Neutrophil (primary cell): ENCODE results near the gene TMEM151A.

Experiments
- H3K27ac ChIP-seq: fragments of 200-600 bp; sonication (generic); 2 replicates; pipeline ENCODE4 v1.5.1; 2016; ENCODE audit warnings: mild to moderate bottlenecking, moderate library complexity
- H3K27me3 ChIP-seq: fragments of 200-600 bp; sonication (generic); 2 replicates; pipeline ENCODE4 v1.6.0; 2016; ENCODE audit warnings: mild to moderate bottlenecking
- H3K36me3 ChIP-seq: fragments of 200-600 bp; sonication (generic); 2 replicates; pipeline ENCODE4 v1.5.1; 2017
- H3K4me1 ChIP-seq, 2 experiments: fragments of 200-600 bp in 1 of 2; sonication (generic) in 1 of 2; 1 replicate in 1 of 2; 2 replicates in 1 of 2; pipeline versions ENCODE4 v1.5.1 to v1.6.1; 2013 to 2016; ENCODE audit warnings: low read depth in 1 of 2, low read length in 1 of 2, mild to moderate bottlenecking in 1 of 2, moderate library complexity in 1 of 2; ENCODE audit not compliant: control insufficient read depth in 1 of 2, insufficient read depth in 1 of 2
- H3K4me3 ChIP-seq, 2 experiments: fragments of 200-600 bp in 1 of 2; sonication (generic) in 1 of 2; 1 replicate in 1 of 2; 2 replicates in 1 of 2; pipeline ENCODE4 v1.5.1; 2013 to 2016; ENCODE audit warnings: low read depth in 1 of 2, low read length in 1 of 2, mild to moderate bottlenecking in 1 of 2, moderate library complexity in 1 of 2
- H3K9me3 ChIP-seq: fragments of 200-600 bp; sonication (generic); 2 replicates; pipeline ENCODE4 v1.5.1; 2016
- CTCF ChIP-seq: fragments of 200-600 bp; sonication (generic); IDR thresholded peaks from 2 replicates; pipeline ENCODE4 v1.5.1; 2016; ENCODE audit warnings: antibody characterized with exemption

The TMEM151A gene

GRCh38 chr11:66283461-66284105, 8.1 kb upstream of the TMEM151A start:
- Histone ChIP-seq H3K27ac (no peak overlapping the region), H3K36me3 (no peaks in the 10 kb centered on the region), H3K4me1 (peaks cover 16 to 23% of the 10 kb centered on the region in 2 experiments), H3K27me3 (peaks cover 18% of the 10 kb centered on the region), H3K4me3 (no peak overlapping the region), H3K9me3 (no peaks in the 10 kb centered on the region)
- TF ChIP-seq CTCF, result no peak

- H3K4me1 ChIP-seq, result peaks cover 23 to 28% of the 10 kb centered on the region in 2 experiments
- H3K9me3 ChIP-seq, result no peaks in the 10 kb centered on the region
- no peak overlapping the region for H3K4me3 ChIP-seq
- no peaks in the 10 kb centered on the region for H3K36me3 ChIP-seq
- H3K27ac ChIP-seq, result no peak overlapping the region
- peaks cover 11% of the 10 kb centered on the region for H3K27me3 ChIP-seq
- no peak for TF ChIP-seq CTCF
Observed at GRCh38 chr11:66284526-66285078, 7.1 kb upstream of the TMEM151A start.

- no peak for TF ChIP-seq CTCF
- Histone ChIP-seq H3K27ac (no peak overlapping the region), H3K36me3 (no peaks in the 10 kb centered on the region), H3K9me3 (no peaks in the 10 kb centered on the region), H3K4me1 (peaks cover 28 to 30% of the 10 kb centered on the region in 2 experiments), H3K4me3 (no peak overlapping the region), H3K27me3 (peaks cover 11% of the 10 kb centered on the region)
Observed at GRCh38 chr11:66285250-66285947, 6.3 kb upstream of the TMEM151A start.

DNA sequence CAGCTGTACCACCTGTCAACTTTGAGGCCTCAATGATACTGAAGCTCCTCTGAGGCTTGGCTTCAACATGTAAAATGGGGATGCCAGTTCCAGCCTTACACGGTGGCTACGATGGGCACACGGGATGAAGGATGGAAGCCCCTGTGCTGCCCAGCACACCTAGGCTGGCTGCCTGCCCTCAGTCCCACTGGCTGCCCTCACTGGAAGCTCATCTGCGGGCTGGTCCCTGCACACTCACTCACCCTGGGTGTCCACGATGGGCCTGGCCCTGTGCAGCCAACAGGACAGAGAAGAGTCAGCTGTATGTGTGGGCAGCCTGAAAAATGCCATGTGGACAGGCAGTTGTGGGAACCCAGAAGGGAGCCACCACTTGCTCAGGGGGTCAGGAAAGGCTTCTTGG, 5.0 kb upstream of the TMEM151A start:
- Histone ChIP-seq H3K4me1 (peaks cover 28 to 30% of the 10 kb centered on the region in 2 experiments), H3K27me3 (peaks cover 24% of the 10 kb centered on the region), H3K27ac (no peak overlapping the region)

More for the DNA sequence above, 5.0 kb upstream of the TMEM151A start:
- H3K4me3 ChIP-seq, result no peak overlapping the region
- no peaks in the 10 kb centered on the region for H3K36me3 ChIP-seq
- no peaks in the 10 kb centered on the region for H3K9me3 ChIP-seq
- no peak for TF ChIP-seq CTCF
